Smooth muscle cell (in vitro differentiated cells): ENCODE measurements around the gene ESRRA. TPM values are rescaled to one million over a fixed set of nuclear protein-coding genes. Genes with fewer than 3 reads are reported as not detected.

Experiments
- DNase-seq: peaks from one replicate; lab custom pipeline; 2025; ENCODE audit not compliant: unreplicated experiment; lab: John Stamatoyannopoulos, UW
- H2AFZ ChIP-seq: fragments of 200-600 bp; sonication (generic); 2 replicates; pipeline ENCODE4 v1.6.0; 2016; ENCODE audit warnings: antibody characterized with exemption, low read depth, mild to moderate bottlenecking
- H3F3A ChIP-seq: fragments of 200-600 bp; sonication (generic); 2 replicates; pipeline ENCODE4 v1.6.0; 2017; ENCODE audit warnings: antibody characterized with exemption, low read depth
- H3K27ac ChIP-seq: fragments of 200-600 bp; sonication (generic); 2 replicates; pipeline ENCODE4 v1.5.1; 2016; ENCODE audit warnings: low read depth, mild to moderate bottlenecking
- H3K27me3 ChIP-seq: fragments of 200-600 bp; sonication (generic); 2 replicates; pipeline ENCODE4 v1.6.1; 2016; ENCODE audit warnings: low read depth, mild to moderate bottlenecking
- H3K36me3 ChIP-seq: fragments of 200-600 bp; sonication (generic); 2 replicates; pipeline ENCODE4 v1.5.1; 2016; ENCODE audit warnings: low read depth
- H3K4me1 ChIP-seq: fragments of 200-600 bp; sonication (generic); 2 replicates; pipeline ENCODE4 v1.5.1; 2016; ENCODE audit warnings: low read depth
- H3K4me2 ChIP-seq: fragments of 200-600 bp; sonication (generic); 2 replicates; pipeline ENCODE4 v1.6.0; 2016; ENCODE audit warnings: mild to moderate bottlenecking
- H3K4me3 ChIP-seq: fragments of 200-600 bp; sonication (generic); 2 replicates; pipeline ENCODE4 v1.5.1; 2016; ENCODE audit warnings: mild to moderate bottlenecking
- H3K79me2 ChIP-seq: fragments of 200-600 bp; sonication (generic); 2 replicates; pipeline ENCODE4 v1.6.0; 2016; ENCODE audit warnings: low read depth, mild to moderate bottlenecking
- H3K9ac ChIP-seq: fragments of 200-600 bp; sonication (generic); 2 replicates; pipeline ENCODE4 v1.6.0; 2016; ENCODE audit warnings: low read depth
- H3K9me3 ChIP-seq: fragments of 200-600 bp; sonication (generic); replicated peaks from 2 replicates; pipeline ENCODE4 v1.5.1; 2016; ENCODE audit warnings: low read depth
- H4K20me1 ChIP-seq: fragments of 200-600 bp; sonication (generic); 2 replicates; pipeline ENCODE4 v1.6.0; 2016; ENCODE audit warnings: low read depth
- CTCF ChIP-seq: fragments of 200-600 bp; sonication (generic); IDR thresholded peaks from 2 replicates; pipeline ENCODE4 v1.5.1; 2017; ENCODE audit warnings: borderline replicate concordance, mild to moderate bottlenecking, antibody characterized with exemption; ENCODE audit not compliant: insufficient read depth, poor library complexity, severe bottlenecking
- WGBS: methylation state at CpG from one replicate; pipeline ENCODE4 v1.1.7; 2016; ENCODE audit warnings: low lambda C conversion rate; 5-methylcytosine and 5-hydroxymethylcytosine counted together
- polyA plus RNA-seq: library from polyadenylated mRNA; unstranded; fragments of >200 nt; fragmentation: Nextera tagmentation; extraction: Ambion mirVana; gene quantifications from 2 replicates; pipeline ENCODE4 v1.2.1, GENCODE V29; 2016
- total RNA-seq: library from RNA; depleted of rRNA; stranded (reverse); fragments of >200 nt; gene quantifications from 2 replicates; pipeline ENCODE4 v1.2.3, GENCODE V29; 2014

The ESRRA gene
- total and polyA plus RNA-seq, 2 experiments from 2014 or later: 8.0 to 16.7 TPM

DNA sequence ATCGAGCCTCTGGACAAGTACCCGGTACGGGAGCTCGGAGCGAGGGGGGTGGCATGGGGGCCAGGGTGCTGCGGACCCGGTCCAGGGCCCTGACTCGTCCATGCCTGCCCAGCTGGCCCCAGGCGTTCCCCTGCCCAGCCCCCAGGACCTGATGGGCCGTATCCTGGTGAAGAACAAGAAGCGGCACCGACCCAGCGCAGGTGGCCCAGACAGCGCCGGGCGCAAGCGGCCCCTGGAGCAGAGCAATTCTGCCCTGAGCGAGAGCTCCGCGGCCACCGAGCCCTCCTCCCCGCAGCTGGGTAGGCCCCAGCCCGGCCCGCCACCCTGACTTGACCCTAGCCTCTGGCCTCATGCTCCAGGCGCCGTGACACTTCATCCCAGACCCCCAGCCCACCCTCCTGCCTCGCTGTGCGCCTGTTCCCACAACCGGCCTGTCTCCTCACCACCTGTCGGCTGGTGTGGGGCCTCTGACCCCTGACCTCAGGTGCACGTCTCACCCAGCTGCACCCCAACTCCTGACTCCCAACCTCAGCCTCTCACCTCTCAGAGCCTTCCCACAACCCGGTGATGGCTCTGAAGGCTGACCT, 46.3 kb upstream of the ESRRA start:
- no peak for TF ChIP-seq CTCF

GRCh38 chr11:64259533-64260067, 45.7 kb upstream of the ESRRA start:
- no peak for DNase-seq
- no peak overlapping the region for H3K4me2 ChIP-seq
- TF ChIP-seq CTCF: no peak
- no peaks in the 10 kb centered on the region for H3K36me3 ChIP-seq
- no peak overlapping the region for H3K9ac ChIP-seq
- H3K4me1 ChIP-seq: no peaks in the 10 kb centered on the region
- H3F3A ChIP-seq: no peaks in the 10 kb centered on the region
- H3K27ac ChIP-seq: no peak overlapping the region
- H3K9me3 ChIP-seq: no peaks in the 10 kb centered on the region
- H2AFZ ChIP-seq: no peak overlapping the region
- WGBS: 96% methylated on average over 4 of the region's 4 CpGs
- no peaks in the 10 kb centered on the region for H3K79me2 ChIP-seq
- H3K27me3 ChIP-seq: no peaks in the 10 kb centered on the region
- peaks cover 7% of the 10 kb centered on the region for H4K20me1 ChIP-seq
- H3K4me3 ChIP-seq: no peak overlapping the region

More for the DNA sequence above, 46.3 kb upstream of the ESRRA start:
- no peak overlapping the region for H2AFZ ChIP-seq
- no peaks in the 10 kb centered on the region for H3K36me3 ChIP-seq
- no peak overlapping the region for H3K4me2 ChIP-seq
- peaks cover 13% of the 10 kb centered on the region for H4K20me1 ChIP-seq
- H3K27ac ChIP-seq: no peak overlapping the region
- 96% methylated on average over 30 of the region's 32 CpGs for WGBS
- no peak overlapping the region for H3K4me3 ChIP-seq
- DNase-seq: no peak
- no peaks in the 10 kb centered on the region for H3K4me1 ChIP-seq
- H3F3A ChIP-seq: no peaks in the 10 kb centered on the region
- H3K9me3 ChIP-seq: no peaks in the 10 kb centered on the region
- H3K27me3 ChIP-seq: no peaks in the 10 kb centered on the region
- no peaks in the 10 kb centered on the region for H3K79me2 ChIP-seq
- no peak overlapping the region for H3K9ac ChIP-seq

GRCh38 chr11:64260147-64260708, 45.1 kb upstream of the ESRRA start:
- H4K20me1 ChIP-seq: peaks cover 5% of the 10 kb centered on the region
- no peak overlapping the region for H2AFZ ChIP-seq
- H3K9me3 ChIP-seq: no peaks in the 10 kb centered on the region
- H3K4me3 ChIP-seq: no peak overlapping the region
- H3K36me3 ChIP-seq: no peaks in the 10 kb centered on the region
- DNase-seq: no peak
- no peaks in the 10 kb centered on the region for H3K79me2 ChIP-seq
- no peak overlapping the region for H3K9ac ChIP-seq
- H3F3A ChIP-seq: no peaks in the 10 kb centered on the region
- no peak overlapping the region for H3K27ac ChIP-seq
- 97% methylated on average over 6 of the region's 6 CpGs for WGBS
- no peak overlapping the region for H3K4me2 ChIP-seq
- no peak for TF ChIP-seq CTCF
- no peaks in the 10 kb centered on the region for H3K27me3 ChIP-seq
- no peaks in the 10 kb centered on the region for H3K4me1 ChIP-seq
